ENCODE data around the gene ZNF254. TPM values are rescaled to one million over a fixed set of nuclear protein-coding genes. Genes with fewer than 3 reads are reported as not detected.

ZNF254 gene
- total RNA-seq, 1 experiment from 2014 or later = 26.6 TPM

DNA sequence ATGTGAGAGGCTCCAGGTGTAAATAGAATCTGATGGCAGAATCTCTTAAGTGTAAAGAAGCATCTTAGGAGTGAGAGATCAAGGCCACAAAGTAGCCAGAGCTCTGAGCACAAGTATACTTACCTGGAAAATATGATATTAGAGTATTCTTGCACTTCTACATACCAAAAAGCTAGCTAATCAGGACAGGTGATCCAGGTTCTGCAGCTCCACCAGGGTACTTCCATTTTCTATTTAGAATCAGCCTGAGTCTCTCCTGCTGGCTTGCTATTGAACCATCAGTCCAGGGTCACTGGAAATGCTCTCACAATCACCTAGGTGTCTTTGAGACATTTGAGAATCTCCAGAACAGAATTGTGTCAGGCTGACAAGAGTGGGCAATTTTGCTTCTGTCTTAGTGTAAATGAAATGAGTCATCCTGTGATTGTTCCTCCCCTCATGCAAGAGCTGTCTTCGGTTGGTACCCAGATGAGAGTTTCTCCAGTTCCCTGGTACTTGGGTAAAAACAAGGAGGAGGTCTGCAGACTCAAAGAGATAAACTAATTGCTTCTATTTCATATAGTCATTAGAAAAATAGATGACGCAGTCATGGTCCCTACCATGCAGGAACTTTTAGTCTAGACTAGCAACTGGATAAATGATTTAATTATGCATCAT, 14.6 kb downstream of the ZNF254 start:
- H3K27ac Mint-ChIP-seq = no peak overlapping the region
- H2BK20ac ChIP-seq (ENCODE audit: low read depth, low read length, poor library complexity, severe bottlenecking) = no peak overlapping the region
- H3T11ph ChIP-seq (ENCODE audit: low read length) = no peak overlapping the region
- no peaks in the 10 kb centered on the region; a peak in 2 of 5 replicates for H3K9me3 Mint-ChIP-seq
- no peak overlapping the region for H3K14ac ChIP-seq (ENCODE audit: insufficient read depth, low read length)
- H3K23me2 ChIP-seq (ENCODE audit: insufficient read length, low read depth, low read length, poor library complexity, severe bottlenecking) = no peaks in the 10 kb centered on the region
- no peaks in the 10 kb centered on the region for H4K20me1 ChIP-seq (ENCODE audit: control insufficient read depth, insufficient read depth, insufficient read length)
- H3K4me3 Mint-ChIP-seq = no peak overlapping the region
- no peak overlapping the region for H3K4ac ChIP-seq (ENCODE audit: low read depth, low read length)
- H3K27me3 ChIP-seq (ENCODE audit: insufficient read depth, low read length) = no peaks in the 10 kb centered on the region
- H4K5ac ChIP-seq (ENCODE audit: insufficient read length, low read depth, low read length) = no peak overlapping the region
- no peak overlapping the region for H2AK5ac ChIP-seq (ENCODE audit: insufficient read length, low read length)
- no peak overlapping the region for H2BK12ac ChIP-seq (ENCODE audit: insufficient read length, low read depth, low read length)
- no peaks in the 10 kb centered on the region; the same call in 1 of the 2 replicates for H3K79me2 ChIP-seq (ENCODE audit: insufficient read depth, low read length)
- H2BK5ac ChIP-seq (ENCODE audit: insufficient read length, low read length) = no peak overlapping the region
- no peaks in the 10 kb centered on the region for H3K27me3 Mint-ChIP-seq (ENCODE audit: low read depth)
- WGBS (ENCODE audit: extremely low coverage, insufficient read length, low lambda C conversion rate) = no CpG with 5 or more reads among the region's 2 CpGs
- no peak for DNase-seq
- no peak overlapping the region for H4K8ac ChIP-seq (replicated peaks; ENCODE audit: insufficient read length, low read depth, low read length)
- no peaks in the 10 kb centered on the region for H3K4me1 ChIP-seq (ENCODE audit: insufficient read depth, low read length)
- no peak overlapping the region for H3K4me2 ChIP-seq (ENCODE audit: insufficient read depth, insufficient read length, low read length)
- H3K56ac ChIP-seq (ENCODE audit: insufficient read length, low read depth, low read length) = no peak overlapping the region
- no peak overlapping the region for H2BK120ac ChIP-seq (ENCODE audit: low read depth, low read length, poor library complexity, severe bottlenecking)
- no peak overlapping the region for H3K18ac ChIP-seq (ENCODE audit: insufficient read length, low read depth, low read length)
- H2BK15ac ChIP-seq (ENCODE audit: low read depth, low read length) = no peak overlapping the region
- H3K79me1 ChIP-seq (ENCODE audit: insufficient read depth, low read depth, low read length, poor library complexity, severe bottlenecking) = peaks cover 7% of the 10 kb centered on the region
- H3K27ac ChIP-seq (ENCODE audit: insufficient read length, low read depth, low read length) = no peak overlapping the region
- no peak overlapping the region for H2AFZ ChIP-seq (ENCODE audit: low read length)
- no peak overlapping the region for H3K9ac ChIP-seq (ENCODE audit: extremely low read depth, insufficient read length, low read length)
- TF ChIP-seq, protein P1, sequence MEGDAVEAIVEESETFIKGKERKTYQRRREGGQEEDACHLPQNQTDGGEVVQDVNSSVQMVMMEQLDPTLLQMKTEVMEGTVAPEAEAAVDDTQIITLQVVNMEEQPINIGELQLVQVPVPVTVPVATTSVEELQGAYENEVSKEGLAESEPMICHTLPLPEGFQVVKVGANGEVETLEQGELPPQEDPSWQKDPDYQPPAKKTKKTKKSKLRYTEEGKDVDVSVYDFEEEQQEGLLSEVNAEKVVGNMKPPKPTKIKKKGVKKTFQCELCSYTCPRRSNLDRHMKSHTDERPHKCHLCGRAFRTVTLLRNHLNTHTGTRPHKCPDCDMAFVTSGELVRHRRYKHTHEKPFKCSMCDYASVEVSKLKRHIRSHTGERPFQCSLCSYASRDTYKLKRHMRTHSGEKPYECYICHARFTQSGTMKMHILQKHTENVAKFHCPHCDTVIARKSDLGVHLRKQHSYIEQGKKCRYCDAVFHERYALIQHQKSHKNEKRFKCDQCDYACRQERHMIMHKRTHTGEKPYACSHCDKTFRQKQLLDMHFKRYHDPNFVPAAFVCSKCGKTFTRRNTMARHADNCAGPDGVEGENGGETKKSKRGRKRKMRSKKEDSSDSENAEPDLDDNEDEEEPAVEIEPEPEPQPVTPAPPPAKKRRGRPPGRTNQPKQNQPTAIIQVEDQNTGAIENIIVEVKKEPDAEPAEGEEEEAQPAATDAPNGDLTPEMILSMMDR (conservative IDR thresholded peaks at IDR 0.05) = no peak
- no peaks in the 10 kb centered on the region for H3K9me3 ChIP-seq (ENCODE audit: control insufficient read depth, low read depth, low read length)
- H4K91ac ChIP-seq (ENCODE audit: insufficient read length, low read depth, low read length) = no peak overlapping the region
- H3K36me3 Mint-ChIP-seq (ENCODE audit: insufficient read depth in 1 of 3, low read depth in 3 of 3) = peaks cover 15 to 37% (median 26%) of the 10 kb centered on the region in 3 experiments
- 0 out of 4 replicates have a peak, but pooled peaks cover 0 to 4% of the 10 kb centered on the region in 2 experiments for H3K4me1 Mint-ChIP-seq
- no peak overlapping the region for H3K23ac ChIP-seq (ENCODE audit: insufficient read length, low read depth, low read length)

Data from H9 (cell line).